Activated B cell treated with CpG ODN at 0.5 μM for 24 hours (primary cell): ENCODE measurements around the gene CXCR6. TPM values are rescaled to one million over a fixed set of nuclear protein-coding genes. Genes with fewer than 3 reads are reported as not detected.

Experiments
- ATAC-seq: fragments of 200-7000 bp; cut with Tn5 transposase; one replicate; pipeline ENCODE4 v1.10.0; 2021; ENCODE audit warnings: low read depth, mild to moderate bottlenecking, moderate library complexity
- CTCF ChIA-PET: fragments of 350-600 bp; sonication (Branson Sonifier 250); formaldehyde crosslinking; loops from one replicate; lab custom pipeline; 2021; ENCODE audit warnings: antibody characterized with exemption; lab: Charles Lee
- POLR2A ChIA-PET: fragments of 350-600 bp; sonication (Branson Sonifier 250); formaldehyde crosslinking; loops from one replicate; lab custom pipeline; 2021; ENCODE audit warnings: antibody characterized with exemption; lab: Charles Lee
- DNase-seq: peaks from one replicate; pipeline ENCODE4 v3.0.0; 2022
- H3K27ac Mint-ChIP-seq: one replicate; pipeline ENCODE4 v1.8.0; 2020; ENCODE audit warnings: mixed read lengths
- H3K27me3 Mint-ChIP-seq: one replicate; pipeline ENCODE4 v1.8.0; 2021; ENCODE audit warnings: mixed read lengths
- H3K36me3 Mint-ChIP-seq: one replicate; pipeline ENCODE4 v1.8.0; 2021; ENCODE audit warnings: low read depth, mixed read lengths
- H3K4me1 Mint-ChIP-seq: one replicate; pipeline ENCODE4 v1.8.0; 2021; ENCODE audit warnings: mixed read lengths
- H3K4me3 Mint-ChIP-seq: one replicate; pipeline ENCODE4 v1.8.0; 2020; ENCODE audit warnings: mild to moderate bottlenecking, mixed read lengths
- H3K9me3 Mint-ChIP-seq: one replicate; pipeline ENCODE4 v1.8.0; 2020; ENCODE audit warnings: mixed read lengths
- CTCF ChIP-seq: fragments of 200-600 bp; IDR thresholded peaks from one replicate; pipeline ENCODE4 v1.8.0; 2022; ENCODE audit warnings: antibody characterized with exemption, mild to moderate bottlenecking
- intact Hi-C: fragments of 100-400 bp; cut with micrococcal nuclease; formaldehyde crosslinking; loops from one replicate; pipeline ENCODE4 v1.15.1; 2024
- total RNA-seq: library from RNA; stranded (reverse); gene quantifications from 2 replicates; pipeline ENCODE4 v1.2.3, GENCODE V29; 2022

The CXCR6 gene
- total RNA-seq, 1 donor from 2014 or later = not detected

GRCh38 chr3:45932112-45932511, 11.2 kb upstream of the CXCR6 start:
- no peak for DNase-seq
- no peak overlapping the region for H3K4me3 Mint-ChIP-seq
- intact Hi-C loops = no loop called here
- ChIA-PET POLR2A (no interaction called here), CTCF (interaction anchor here (1.0 to 1.3 kb wide), 2 partner anchors 146 to 148 kb away, joined by 3 to 4 read pairs; no protein-coding TSS in a partner anchor)
- no peaks in the 10 kb centered on the region for H3K4me1 Mint-ChIP-seq
- H3K27me3 Mint-ChIP-seq = no peaks in the 10 kb centered on the region
- H3K36me3 Mint-ChIP-seq = peaks cover 96% of the 10 kb centered on the region
- no peak overlapping the region for H3K27ac Mint-ChIP-seq
- H3K9me3 Mint-ChIP-seq = no peaks in the 10 kb centered on the region
- no peak for TF ChIP-seq CTCF
- ATAC-seq = no peak

- DNase-seq = no peak
- Mint-ChIP-seq H3K4me1 (no peaks in the 10 kb centered on the region), H3K36me3 (peaks cover 91% of the 10 kb centered on the region), H3K27me3 (no peaks in the 10 kb centered on the region), H3K9me3 (no peaks in the 10 kb centered on the region), H3K27ac (no peak overlapping the region), H3K4me3 (no peak overlapping the region)
- intact Hi-C loops = no loop called here
- no peak for TF ChIP-seq CTCF
- ChIA-PET POLR2A (no interaction called here), CTCF (interaction anchor here (0.8 kb wide), 1 partner anchor 142 kb away, joined by 3 read pairs; no protein-coding TSS in a partner anchor)
- no peak for ATAC-seq
These were observed 9.7 kb upstream of the CXCR6 start for GRCh38 chr3:45933591-45933990.

- Mint-ChIP-seq H3K36me3 (peaks cover 66% of the 10 kb centered on the region), H3K27ac (no peak overlapping the region), H3K9me3 (no peaks in the 10 kb centered on the region), H3K27me3 (no peaks in the 10 kb centered on the region), H3K4me3 (no peak overlapping the region), H3K4me1 (peaks cover 5% of the 10 kb centered on the region)
- intact Hi-C loops = loop anchor here (5.0 kb wide), 2 partner anchors 341 to 506 kb away; no protein-coding TSS in a partner anchor
- no peak for TF ChIP-seq CTCF
- ATAC-seq (no peak), DNase-seq (no peak)
- ChIA-PET CTCF (interaction anchor here (6.0 kb wide), 1 partner anchor 142 kb away, joined by 172 read pairs; no protein-coding TSS in a partner anchor), POLR2A (no interaction called here)
These were observed 7.0 kb upstream of the CXCR6 start for GRCh38 chr3:45936261-45936660.

- DNase-seq = no peak
- Mint-ChIP-seq H3K36me3 (peaks cover 54% of the 10 kb centered on the region), H3K27me3 (no peaks in the 10 kb centered on the region), H3K4me3 (no peak overlapping the region), H3K4me1 (peaks cover 5% of the 10 kb centered on the region), H3K27ac (no peak overlapping the region), H3K9me3 (no peaks in the 10 kb centered on the region)
- TF ChIP-seq CTCF = no peak
- no peak for ATAC-seq
- intact Hi-C loops = loop anchor here (1.0 to 5.0 kb wide), 7 partner anchors 141 to 505 kb away; partner anchors contain the start of gene CCR1
- ChIA-PET POLR2A (no interaction called here), CTCF (interaction anchor here (0.9 to 6.0 kb wide), 5 partner anchors 141 to 441 kb away, joined by 3 to 172 read pairs (median 6); partner anchors contain the start of gene CCR1)
These were observed 5.8 kb upstream of the CXCR6 start for GRCh38 chr3:45937206-45938042.

GRCh38 chr3:45938043-45938435, 5.2 kb upstream of the CXCR6 start:
- TF ChIP-seq CTCF = no peak
- intact Hi-C loops = loop anchor here (1.0 to 5.0 kb wide), 7 partner anchors 140 to 504 kb away; partner anchors contain the start of gene CCR1
- no peak overlapping the region for H3K4me3 Mint-ChIP-seq
- no peaks in the 10 kb centered on the region for H3K9me3 Mint-ChIP-seq
- POLR2A ChIA-PET = interaction anchor here (0.7 to 1.0 kb wide), 2 partner anchors 58 to 142 kb away, joined by 3 to 5 read pairs; partner anchors contain the start of gene FYCO1
- ATAC-seq (no peak), DNase-seq (no peak)
- H3K36me3 Mint-ChIP-seq = peaks cover 51% of the 10 kb centered on the region
- CTCF ChIA-PET = interaction anchor here (0.7 to 6.0 kb wide), 18 partner anchors 14 to 506 kb away, joined by 3 to 172 read pairs (median 4); partner anchors contain the start of genes CCR1, CCR2 and LZTFL1
- no peak overlapping the region for H3K27ac Mint-ChIP-seq
- peaks cover 5% of the 10 kb centered on the region for H3K4me1 Mint-ChIP-seq
- H3K27me3 Mint-ChIP-seq = no peaks in the 10 kb centered on the region
